ENCODE results near the gene LRP4.

LRP4 gene

DNA sequence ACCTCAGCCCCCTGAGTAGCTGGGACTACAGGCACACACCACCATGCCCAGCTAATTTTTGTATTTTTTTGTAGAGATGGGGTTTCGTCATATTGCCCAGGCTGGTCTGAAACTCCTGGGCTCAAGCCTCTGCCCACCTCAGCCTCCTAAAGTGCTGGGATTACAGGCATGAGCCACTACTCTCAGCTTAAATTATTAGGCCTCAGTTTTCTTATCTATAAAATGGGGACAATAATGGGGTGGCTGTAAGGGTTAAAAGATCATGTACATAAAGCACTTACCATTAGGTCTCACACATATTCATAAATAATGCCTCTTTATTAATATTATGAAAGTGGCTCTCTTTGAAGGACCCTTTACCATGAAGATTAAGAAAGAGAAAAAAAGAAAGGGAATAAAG is 40.8 kb downstream of the LRP4 start:
- H3K36me3 ChIP-seq (ENCODE audit: insufficient read depth, insufficient read length, low read length): peaks cover 94% of the 10 kb centered on the region
- H3K9me3 ChIP-seq (ENCODE audit: insufficient read depth, low read length): no peaks in the 10 kb centered on the region
- H3K27me3 ChIP-seq (ENCODE audit: insufficient read depth, insufficient read length): no peaks in the 10 kb centered on the region
- TF ChIP-seq SUZ12 (IDR thresholded peaks at IDR 0.05; ENCODE audit: extremely low read depth, insufficient read depth, insufficient read length): no peak
- TF ChIP-seq ZNF274 (IDR thresholded peaks at IDR 0.05; ENCODE audit: low read depth, low read length): no peak
- no peak for TF ChIP-seq YY1 (IDR thresholded peaks at IDR 0.05; ENCODE audit: insufficient read depth, insufficient read length)
- no peak for DNase-seq (ENCODE audit: low read depth, low spot score)
- no peak overlapping the region for H3K4me3 ChIP-seq (ENCODE audit: insufficient read length, low read depth)
- H3K9ac ChIP-seq (ENCODE audit: insufficient read length, low read depth): no peak overlapping the region
- no peaks in the 10 kb centered on the region for H3K4me1 ChIP-seq (ENCODE audit: insufficient read depth, insufficient read length)

- TF ChIP-seq SUZ12 (IDR thresholded peaks at IDR 0.05; ENCODE audit: extremely low read depth, insufficient read depth, insufficient read length) (no peak), ZNF274 (IDR thresholded peaks at IDR 0.05; ENCODE audit: low read depth, low read length) (no peak), YY1 (IDR thresholded peaks at IDR 0.05; ENCODE audit: insufficient read depth, insufficient read length) (no peak)
- H3K27me3 ChIP-seq (ENCODE audit: insufficient read depth, insufficient read length): no peaks in the 10 kb centered on the region
- no peak overlapping the region for H3K4me3 ChIP-seq (ENCODE audit: insufficient read length, low read depth)
- H3K9ac ChIP-seq (ENCODE audit: insufficient read length, low read depth): no peak overlapping the region
- DNase-seq (ENCODE audit: low read depth, low spot score): no peak
- no peaks in the 10 kb centered on the region for H3K9me3 ChIP-seq (ENCODE audit: insufficient read depth, low read length)
- H3K4me1 ChIP-seq (ENCODE audit: insufficient read depth, insufficient read length): no peaks in the 10 kb centered on the region
- peaks cover 93% of the 10 kb centered on the region for H3K36me3 ChIP-seq (ENCODE audit: insufficient read depth, insufficient read length, low read length)
Observed at GRCh38 chr11:46876471-46876870, 41.9 kb downstream of the LRP4 start.

DNA sequence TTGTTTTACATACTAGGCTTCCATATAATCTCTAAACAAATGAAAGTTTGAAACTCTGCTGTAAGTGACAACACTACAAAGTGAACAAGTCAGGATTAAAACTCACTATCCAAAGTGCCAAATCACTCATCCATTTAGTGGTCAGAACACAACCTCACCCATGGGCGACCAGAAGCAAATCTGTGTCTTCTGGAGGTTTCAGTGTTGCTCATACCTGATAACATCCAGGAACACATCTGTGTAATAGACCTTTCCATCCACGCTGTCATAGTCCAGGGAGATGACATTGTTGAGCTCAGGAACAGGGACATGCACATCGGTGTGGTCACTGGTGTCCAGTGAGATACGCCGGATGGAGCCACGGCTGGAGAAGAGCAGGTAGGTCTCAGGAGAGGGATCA is 43.8 kb downstream of the LRP4 start:
- DNase-seq (ENCODE audit: low read depth, low spot score): no peak
- Histone ChIP-seq H3K9ac (ENCODE audit: insufficient read length, low read depth) (no peak overlapping the region), H3K4me1 (ENCODE audit: insufficient read depth, insufficient read length) (no peaks in the 10 kb centered on the region), H3K9me3 (ENCODE audit: insufficient read depth, low read length) (no peaks in the 10 kb centered on the region), H3K36me3 (ENCODE audit: insufficient read depth, insufficient read length, low read length) (peaks cover 93% of the 10 kb centered on the region), H3K4me3 (ENCODE audit: insufficient read length, low read depth) (no peak overlapping the region), H3K27me3 (ENCODE audit: insufficient read depth, insufficient read length) (no peaks in the 10 kb centered on the region)
- TF ChIP-seq YY1 (IDR thresholded peaks at IDR 0.05; ENCODE audit: insufficient read depth, insufficient read length) (no peak), SUZ12 (IDR thresholded peaks at IDR 0.05; ENCODE audit: extremely low read depth, insufficient read depth, insufficient read length) (no peak), ZNF274 (IDR thresholded peaks at IDR 0.05; ENCODE audit: low read depth, low read length) (no peak)

DNA sequence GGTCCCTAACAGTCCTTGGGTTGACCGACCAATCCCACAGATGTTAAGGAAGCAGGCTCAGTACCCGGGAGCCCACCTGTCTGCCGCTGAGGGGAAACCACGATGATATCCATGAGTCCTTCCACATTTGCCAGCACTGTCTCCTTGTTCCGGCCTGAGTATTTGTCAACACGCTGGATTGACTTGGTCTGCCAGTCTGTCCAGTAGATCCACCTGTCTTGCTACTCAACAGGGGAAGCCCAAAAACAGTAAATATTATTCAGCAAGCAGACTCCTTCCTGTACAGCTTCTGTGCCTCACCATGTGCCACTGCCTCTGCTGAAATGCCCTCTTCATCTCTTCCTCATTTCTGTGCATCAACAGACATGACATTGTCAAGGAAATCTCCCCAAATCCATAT is 49.4 kb downstream of the LRP4 start:
- TF ChIP-seq SUZ12 (IDR thresholded peaks at IDR 0.05; ENCODE audit: extremely low read depth, insufficient read depth, insufficient read length): no peak
- no peak for TF ChIP-seq ZNF274 (IDR thresholded peaks at IDR 0.05; ENCODE audit: low read depth, low read length)
- TF ChIP-seq YY1 (IDR thresholded peaks at IDR 0.05; ENCODE audit: insufficient read depth, insufficient read length): no peak
- DNase-seq (ENCODE audit: low read depth, low spot score): no peak
- no peaks in the 10 kb centered on the region for H3K27me3 ChIP-seq (ENCODE audit: insufficient read depth, insufficient read length)
- no peak overlapping the region for H3K4me3 ChIP-seq (ENCODE audit: insufficient read length, low read depth)
- H3K4me1 ChIP-seq (ENCODE audit: insufficient read depth, insufficient read length): no peaks in the 10 kb centered on the region
- no peaks in the 10 kb centered on the region for H3K9me3 ChIP-seq (ENCODE audit: insufficient read depth, low read length)
- H3K36me3 ChIP-seq (ENCODE audit: insufficient read depth, insufficient read length, low read length): peaks cover 92% of the 10 kb centered on the region
- no peak overlapping the region for H3K9ac ChIP-seq (ENCODE audit: insufficient read length, low read depth)

GRCh38 chr11:46865340-46865739 is 53.0 kb downstream of the LRP4 start:
- DNase-seq (ENCODE audit: low read depth, low spot score): no peak
- TF ChIP-seq YY1 (IDR thresholded peaks at IDR 0.05; ENCODE audit: insufficient read depth, insufficient read length): no peak
- no peak for TF ChIP-seq SUZ12 (IDR thresholded peaks at IDR 0.05; ENCODE audit: extremely low read depth, insufficient read depth, insufficient read length)
- no peak for TF ChIP-seq ZNF274 (IDR thresholded peaks at IDR 0.05; ENCODE audit: low read depth, low read length)
- Histone ChIP-seq H3K4me3 (ENCODE audit: insufficient read length, low read depth) (no peak overlapping the region), H3K27me3 (ENCODE audit: insufficient read depth, insufficient read length) (no peaks in the 10 kb centered on the region), H3K36me3 (ENCODE audit: insufficient read depth, insufficient read length, low read length) (peaks cover 87% of the 10 kb centered on the region), H3K9ac (ENCODE audit: insufficient read length, low read depth) (no peak overlapping the region), H3K4me1 (ENCODE audit: insufficient read depth, insufficient read length) (no peaks in the 10 kb centered on the region), H3K9me3 (ENCODE audit: insufficient read depth, low read length) (no peaks in the 10 kb centered on the region)

DNA sequence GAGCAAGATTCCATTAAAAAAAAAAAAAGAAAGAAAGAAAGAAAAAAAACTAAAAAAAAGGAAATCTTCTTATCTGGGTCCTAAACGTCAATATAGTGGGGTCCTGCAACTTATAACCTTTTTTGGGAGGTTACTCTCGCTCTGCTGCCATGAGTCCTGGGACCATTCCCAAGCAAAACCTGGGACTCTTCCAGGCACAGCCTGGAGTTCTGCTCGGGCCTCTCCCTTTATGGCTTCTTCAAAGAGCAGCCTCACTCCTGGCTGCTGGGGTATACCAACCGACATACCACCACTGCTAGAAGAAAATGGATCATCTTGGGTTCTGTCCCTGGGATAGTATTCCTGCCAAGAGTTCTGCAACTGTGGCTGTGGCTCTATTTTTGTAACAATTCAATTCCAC is 58.1 kb downstream of the LRP4 start:
- DNase-seq (ENCODE audit: low read depth, low spot score): no peak
- H3K9me3 ChIP-seq (ENCODE audit: insufficient read depth, low read length): no peaks in the 10 kb centered on the region
- H3K36me3 ChIP-seq (ENCODE audit: insufficient read depth, insufficient read length, low read length): peaks cover 87% of the 10 kb centered on the region
- no peak for TF ChIP-seq SUZ12 (IDR thresholded peaks at IDR 0.05; ENCODE audit: extremely low read depth, insufficient read depth, insufficient read length)
- no peak for TF ChIP-seq YY1 (IDR thresholded peaks at IDR 0.05; ENCODE audit: insufficient read depth, insufficient read length)
- TF ChIP-seq ZNF274 (IDR thresholded peaks at IDR 0.05; ENCODE audit: low read depth, low read length): no peak
- H3K27me3 ChIP-seq (ENCODE audit: insufficient read depth, insufficient read length): no peaks in the 10 kb centered on the region
- H3K4me1 ChIP-seq (ENCODE audit: insufficient read depth, insufficient read length): no peaks in the 10 kb centered on the region
- H3K9ac ChIP-seq (ENCODE audit: insufficient read length, low read depth): no peak overlapping the region
- no peak overlapping the region for H3K4me3 ChIP-seq (ENCODE audit: insufficient read length, low read depth)

- Histone ChIP-seq H3K9ac (ENCODE audit: insufficient read length, low read depth) (no peak overlapping the region), H3K27me3 (ENCODE audit: insufficient read depth, insufficient read length) (no peaks in the 10 kb centered on the region), H3K36me3 (ENCODE audit: insufficient read depth, insufficient read length, low read length) (peaks cover 75% of the 10 kb centered on the region), H3K4me1 (ENCODE audit: insufficient read depth, insufficient read length) (no peaks in the 10 kb centered on the region), H3K4me3 (ENCODE audit: insufficient read length, low read depth) (no peak overlapping the region), H3K9me3 (ENCODE audit: insufficient read depth, low read length) (no peaks in the 10 kb centered on the region)
- TF ChIP-seq SUZ12 (IDR thresholded peaks at IDR 0.05; ENCODE audit: extremely low read depth, insufficient read depth, insufficient read length): no peak
- TF ChIP-seq ZNF274 (IDR thresholded peaks at IDR 0.05; ENCODE audit: low read depth, low read length): no peak
- TF ChIP-seq YY1 (IDR thresholded peaks at IDR 0.05; ENCODE audit: insufficient read depth, insufficient read length): no peak
- DNase-seq (ENCODE audit: low read depth, low spot score): no peak
Observed at GRCh38 chr11:46858920-46859546, 59.3 kb downstream of the LRP4 start.
